HPDE6-E6E7 (cell line): Measurements from ENCODE around the gene CDC25B.
"Not testable (repeated sequence)": the region's sequence is repeated elsewhere in the genome, so short reads cannot be mapped to it uniquely, and the experiment has no call there.

Experiments
- DNase-seq: peaks from one replicate; pipeline ENCODE4 v3.0.0; 2011; ENCODE audit warnings: missing footprints; ENCODE audit errors: extremely low spot score

Gene CDC25B

GRCh38 chr20:3828798-3829197 is 32.7 kb downstream of the CDC25B start:
- no peak for DNase-seq

- not testable (repeated sequence) for DNase-seq
These were observed 33.8 kb downstream of the CDC25B start for GRCh38 chr20:3829891-3830290.

- DNase-seq, result no peak
These were observed 40.0 kb downstream of the CDC25B start for GRCh38 chr20:3836132-3836531.

- no peak for DNase-seq
These were observed 43.2 kb downstream of the CDC25B start for GRCh38 chr20:3839328-3839727.

GRCh38 chr20:3840201-3840600 is 44.1 kb downstream of the CDC25B start:
- not testable (repeated sequence) for DNase-seq

- no peak for DNase-seq
These were observed 46.3 kb downstream of the CDC25B start for GRCh38 chr20:3842348-3842930.

- peak; percentile 63 for DNase-seq
These were observed 47.4 kb downstream of the CDC25B start for GRCh38 chr20:3843490-3843889.

GRCh38 chr20:3843990-3844619 is 48.0 kb downstream of the CDC25B start:
- not testable (repeated sequence) for DNase-seq

GRCh38 chr20:3846378-3846739 is 50.2 kb downstream of the CDC25B start:
- DNase-seq, result no peak

- DNase-seq, result peak; percentile 91
These were observed 50.8 kb downstream of the CDC25B start, which contains the start of gene MAVS for GRCh38 chr20:3846740-3847428. MAVS (plus strand) TSS chr20:3846834; CDS start chr20:3854625, 7,791 bp downstream.

- no peak for DNase-seq
These were observed 51.4 kb downstream of the CDC25B start for GRCh38 chr20:3847429-3847940.

GRCh38 chr20:3848565-3848964 is 52.5 kb downstream of the CDC25B start:
- no peak for DNase-seq

- no peak for DNase-seq
These were observed 58.4 kb downstream of the CDC25B start for GRCh38 chr20:3854462-3854871.
